Keratinocyte (primary cell): Measurements from ENCODE around the gene IGF1R. TPM values are rescaled to one million over a fixed set of nuclear protein-coding genes. Genes with fewer than 3 reads are reported as not detected.

ENCODE experiments used
- DNase-seq: peaks from one replicate; pipeline ENCODE4 v3.0.0-alpha.2; 2011; ENCODE audit warnings: low read depth, missing footprints, low spot score
- FAIRE-seq: peaks from 2 replicates; lab custom pipeline; 2011; peaks lifted over from hg19 to GRCh38; lab: Jason Lieb, UNC
- H2AFZ ChIP-seq: 2 replicates; pipeline ENCODE4 v1.6.0; 2012; ENCODE audit warnings: low read length, control low read depth, inconsistent platforms; ENCODE audit not compliant: control insufficient read depth
- H3K27ac ChIP-seq: 2 replicates; pipeline ENCODE4 v1.5.1; 2011; ENCODE audit warnings: low read length; ENCODE audit not compliant: control insufficient read depth, insufficient read depth
- H3K27me3 ChIP-seq: 3 replicates; pipeline ENCODE4 v1.6.0; 2011; ENCODE audit warnings: low read length; ENCODE audit not compliant: control insufficient read depth, insufficient read depth; ENCODE audit errors: extremely low read depth
- H3K36me3 ChIP-seq, 2 experiments: 2 replicates in 1 of 2; 3 replicates in 1 of 2; pipeline ENCODE4 v1.5.1; 2011; ENCODE audit warnings: low read length in 2 of 2, mild to moderate bottlenecking in 1 of 2; ENCODE audit not compliant: control insufficient read depth in 2 of 2, insufficient read depth in 2 of 2; ENCODE audit errors: extremely low read depth in 1 of 2
- H3K4me1 ChIP-seq: 3 replicates; pipeline ENCODE4 v1.5.1; 2011; ENCODE audit warnings: low read length; ENCODE audit not compliant: control insufficient read depth, insufficient read depth; ENCODE audit errors: extremely low read depth
- H3K4me2 ChIP-seq: 3 replicates; pipeline ENCODE4 v1.6.0; 2011; ENCODE audit warnings: low read depth, low read length; ENCODE audit not compliant: control insufficient read depth, insufficient read depth; ENCODE audit errors: extremely low read depth
- H3K4me3 ChIP-seq, 3 experiments: fragments of 200-600 bp in 1 of 3; sonication (generic) in 1 of 3; 2 replicates in 2 of 3; 3 replicates in 1 of 3; pipeline ENCODE4 v1.5.1; 2011 to 2016; ENCODE audit warnings: low read length in 3 of 3, mild to moderate bottlenecking in 3 of 3, control low read depth in 2 of 3, inconsistent platforms in 1 of 3, low read depth in 1 of 3, mixed read lengths in 1 of 3, mixed run types in 1 of 3, moderate library complexity in 1 of 3; ENCODE audit not compliant: control insufficient read depth in 2 of 3, insufficient read depth in 2 of 3; ENCODE audit errors: extremely low read depth in 1 of 3
- H3K79me2 ChIP-seq: 2 replicates; pipeline ENCODE4 v1.6.0; 2012; ENCODE audit warnings: low read length; ENCODE audit not compliant: control insufficient read depth, insufficient read depth
- H3K9ac ChIP-seq: 3 replicates; pipeline ENCODE4 v1.6.0; 2011; ENCODE audit warnings: low read length; ENCODE audit not compliant: control insufficient read depth, insufficient read depth; ENCODE audit errors: extremely low read depth
- H3K9me1 ChIP-seq: 3 replicates; pipeline ENCODE4 v1.6.0; 2011; ENCODE audit warnings: low read length; ENCODE audit not compliant: control insufficient read depth, insufficient read depth; ENCODE audit errors: extremely low read depth
- H3K9me3 ChIP-seq: 2 replicates; pipeline ENCODE4 v1.5.1; 2012; ENCODE audit warnings: low read depth, low read length; ENCODE audit not compliant: control insufficient read depth
- H4K20me1 ChIP-seq: 3 replicates; pipeline ENCODE4 v1.6.0; 2011; ENCODE audit warnings: low read length; ENCODE audit not compliant: control insufficient read depth, insufficient read depth; ENCODE audit errors: extremely low read depth
- CTCF ChIP-seq, 3 experiments: IDR thresholded peaks in 1 of 3; conservative IDR thresholded peaks in 1 of 3; optimal IDR thresholded peaks in 1 of 3; 2 replicates in 2 of 3; 3 replicates in 1 of 3; pipeline versions ENCODE3 to v1.5.1; 2011; ENCODE audit warnings: low read length in 3 of 3, mild to moderate bottlenecking in 3 of 3, moderate library complexity in 2 of 3, control low read depth in 1 of 3, inconsistent platforms in 1 of 3; ENCODE audit not compliant: insufficient read depth in 2 of 3; ENCODE audit errors: extremely low read depth in 1 of 3
- EZH2 ChIP-seq: IDR thresholded peaks from one replicate; pipeline ENCODE4 v1.6.1; 2012; ENCODE audit warnings: inconsistent platforms, mild to moderate bottlenecking, low read length, moderate library complexity
- dilution Hi-C: fragments of 300-500 bp; cut with MboI; formaldehyde crosslinking; loops from one replicate; pipeline ENCODE4 v1.7.0; 2020; ENCODE audit warnings: low sequenced_read_pairs; ENCODE audit not compliant: extremely low pct_ligation_motif_present
- polyA plus RNA-seq, 5 experiments: library from polyadenylated mRNA; depleted of rRNA in 3 of 5; stranded (reverse) in 3 of 5; stranded (forward) in 1 of 5; unstranded in 1 of 5; fragments of >200 nt; gene quantifications; 1 replicate in 1 of 5; 2 replicates in 3 of 5; 3 replicates in 1 of 5; pipeline versions ENCODE4 v1.2.1 to v1.2.3, GENCODE V29; 2011 to 2012; ENCODE audit warnings: missing spikeins in 2 of 5, low read depth in 1 of 5, low replicate concordance in 1 of 5

The IGF1R gene
- polyA plus RNA-seq, 1 donor (not counting 4 experiments of a cell fraction or from before 2014, with no cell fraction given), result 14.5 TPM

GRCh38 chr15:98859149-98859548, 210.8 kb downstream of the IGF1R start:
- Histone ChIP-seq H3K27ac (no peak overlapping the region), H3K36me3 (no peaks in the 10 kb centered on the region), H3K4me1 (peaks cover 53% of the 10 kb centered on the region), H3K9me1 (peaks cover 4% of the 10 kb centered on the region), H3K4me3 (no peak overlapping the region), H4K20me1 (no peaks in the 10 kb centered on the region), H2AFZ (no peak overlapping the region), H3K9ac (no peak overlapping the region), H3K27me3 (no peaks in the 10 kb centered on the region), H3K9me3 (no peaks in the 10 kb centered on the region), H3K79me2 (peaks cover 90% of the 10 kb centered on the region), H3K4me2 (no peak overlapping the region)
- dilution Hi-C loops, result no loop called here
- DNase-seq (no peak), FAIRE-seq (no peak)
- no peak for TF ChIP-seq CTCF (optimal IDR thresholded peaks at IDR 0.05 in 1 of 3, IDR thresholded peaks at IDR 0.05 in 1 of 3, conservative IDR thresholded peaks at IDR 0.05 in 1 of 3; ENCODE audit: extremely low read depth in 1 of 3, insufficient read depth in 2 of 3, low read length in 3 of 3)
- TF ChIP-seq EZH2, result no peak

GRCh38 chr15:98860281-98861041, 212.1 kb downstream of the IGF1R start:
- no peak for DNase-seq

More at GRCh38 chr15:98860281-98861041, 212.1 kb downstream of the IGF1R start:
- no peak overlapping the region for H3K4me2 ChIP-seq
- peaks cover 41% of the 10 kb centered on the region for H3K4me1 ChIP-seq
- TF ChIP-seq CTCF (optimal IDR thresholded peaks at IDR 0.05 in 1 of 3, IDR thresholded peaks at IDR 0.05 in 1 of 3, conservative IDR thresholded peaks at IDR 0.05 in 1 of 3; ENCODE audit: extremely low read depth in 1 of 3, insufficient read depth in 2 of 3, low read length in 3 of 3) (no peak), EZH2 (no peak)
- FAIRE-seq, result no peak
- no peaks in the 10 kb centered on the region for H3K36me3 ChIP-seq
- H3K27me3 ChIP-seq, result no peaks in the 10 kb centered on the region
- no peak overlapping the region for H3K9ac ChIP-seq
- no peaks in the 10 kb centered on the region for H4K20me1 ChIP-seq
- no peaks in the 10 kb centered on the region for H3K9me3 ChIP-seq
- H3K9me1 ChIP-seq, result no peaks in the 10 kb centered on the region
- H3K27ac ChIP-seq, result no peak overlapping the region
- dilution Hi-C loops, result no loop called here
- H3K4me3 ChIP-seq, result no peak overlapping the region
- H2AFZ ChIP-seq, result no peak overlapping the region
- peaks cover 89% of the 10 kb centered on the region for H3K79me2 ChIP-seq
